GM19468 (cell line): ENCODE data around the gene ATP10D.
"Not testable (repeated sequence)": the region's sequence is repeated elsewhere in the genome, so short reads cannot be mapped to it uniquely, and the experiment has no call there.

Source experiments
- ATAC-seq: cut with Tn5 transposase; IDR thresholded peaks from one replicate; pipeline ENCODE4 v1.9.1; 2021; ENCODE audit warnings: mild to moderate bottlenecking, moderate library complexity, moderate number of reproducible peaks; ENCODE audit not compliant: unreplicated experiment; ENCODE audit errors: extremely low read depth

Gene ATP10D

GRCh38 chr4:47486231-47486673 lies 1.2 kb downstream of the ATP10D start:
- no peak for ATAC-seq

DNA sequence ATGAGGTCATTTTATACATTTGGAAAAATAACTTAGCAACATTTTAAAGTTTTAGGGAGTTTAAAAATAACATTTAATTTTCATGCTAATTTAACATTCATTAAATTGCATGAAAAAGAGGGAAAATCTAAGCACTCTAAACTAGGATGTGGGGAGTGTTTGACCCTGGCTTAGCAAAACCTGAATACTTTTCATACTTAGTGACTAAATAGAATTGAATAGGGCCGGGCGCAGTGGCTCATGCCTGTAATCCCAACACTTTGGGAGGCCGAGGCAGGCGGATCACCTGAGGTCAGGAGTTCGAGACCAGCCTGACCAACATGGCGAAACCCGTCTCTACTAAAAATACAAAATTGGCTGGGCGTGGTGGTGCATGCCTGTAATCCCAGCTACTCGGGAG lies 1.7 kb downstream of the ATP10D start:
- not testable (repeated sequence) for ATAC-seq

DNA sequence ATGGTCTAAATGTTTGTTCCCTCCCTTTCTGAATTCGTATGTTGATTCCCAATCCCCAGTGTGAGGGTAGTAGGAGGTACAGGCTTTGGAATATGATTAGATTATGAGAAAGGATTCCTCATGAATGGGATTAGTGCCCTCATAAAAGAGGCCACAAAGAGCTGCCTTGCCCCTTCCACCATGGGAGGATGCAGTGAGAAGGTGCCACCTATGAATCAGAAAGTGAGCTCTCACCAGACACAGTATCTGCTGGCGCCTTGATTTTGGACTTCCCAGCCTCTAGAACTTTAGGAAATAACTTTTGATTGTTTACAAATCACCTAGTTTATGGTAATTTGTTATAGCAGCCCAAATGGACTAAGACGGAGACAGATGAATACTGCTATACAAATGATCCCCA lies 3.6 kb downstream of the ATP10D start:
- no peak for ATAC-seq

- ATAC-seq = no peak
These were observed 5.5 kb downstream of the ATP10D start for GRCh38 chr4:47490550-47490949.

DNA sequence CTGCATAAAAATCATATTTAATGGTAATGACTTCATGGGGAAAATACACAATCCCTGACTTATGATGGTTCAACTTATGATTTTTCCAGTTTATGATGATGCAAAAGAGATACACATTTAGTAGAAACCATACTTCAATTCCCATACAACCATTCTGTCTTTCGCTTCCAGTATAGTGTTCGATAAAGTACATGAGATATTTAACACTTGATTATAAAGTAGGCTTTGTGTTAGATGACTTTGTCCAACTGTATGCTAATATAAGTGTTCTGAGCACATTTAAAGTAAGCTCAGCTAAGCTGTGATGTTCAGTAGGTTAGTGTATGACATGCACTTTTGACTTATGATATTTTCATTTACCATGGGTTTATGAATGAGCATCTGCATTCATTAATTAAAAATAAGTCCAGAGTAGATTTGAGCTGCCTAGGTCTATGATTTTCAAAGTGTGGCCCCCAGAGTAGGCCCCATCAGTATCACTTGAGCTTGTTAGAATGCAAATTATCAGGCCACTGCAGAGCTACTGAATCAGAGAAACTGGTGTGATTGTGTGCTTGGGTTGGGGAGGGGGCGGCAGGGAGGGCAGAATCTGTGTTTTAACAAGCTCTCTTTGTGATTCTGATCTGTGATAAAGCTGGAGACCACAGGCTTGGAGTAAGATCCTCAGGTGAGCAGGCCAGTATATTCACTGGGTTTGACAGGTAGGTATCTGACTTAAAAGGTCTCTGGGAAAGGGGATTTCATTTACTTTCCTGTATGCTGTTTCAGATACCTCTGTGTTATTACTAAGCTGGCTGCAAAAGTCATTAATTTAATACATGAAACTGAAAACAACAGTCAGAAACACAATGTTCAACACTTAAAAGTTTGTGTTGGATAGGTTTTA lies 8.4 kb downstream of the ATP10D start:
- ATAC-seq = no peak

DNA sequence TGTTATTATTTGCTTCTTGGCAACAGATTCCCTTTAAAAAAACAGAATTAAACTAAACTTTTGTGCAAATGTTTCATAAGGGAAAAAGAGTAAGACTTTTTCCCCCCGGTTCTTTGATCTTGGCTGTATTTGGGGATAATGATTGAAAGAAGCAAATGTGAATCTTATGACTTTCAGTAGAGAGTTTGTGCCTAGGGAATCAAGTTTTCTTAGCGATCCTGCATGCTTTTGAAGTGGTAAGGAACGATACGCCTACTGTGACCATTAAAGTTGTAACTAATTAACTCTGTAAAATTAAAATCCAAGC lies 9.0 kb downstream of the ATP10D start:
- no peak for ATAC-seq

GRCh38 chr4:47498899-47499298 lies 13.8 kb downstream of the ATP10D start:
- ATAC-seq = no peak

GRCh38 chr4:47499700-47500099 lies 14.6 kb downstream of the ATP10D start:
- no peak for ATAC-seq

DNA sequence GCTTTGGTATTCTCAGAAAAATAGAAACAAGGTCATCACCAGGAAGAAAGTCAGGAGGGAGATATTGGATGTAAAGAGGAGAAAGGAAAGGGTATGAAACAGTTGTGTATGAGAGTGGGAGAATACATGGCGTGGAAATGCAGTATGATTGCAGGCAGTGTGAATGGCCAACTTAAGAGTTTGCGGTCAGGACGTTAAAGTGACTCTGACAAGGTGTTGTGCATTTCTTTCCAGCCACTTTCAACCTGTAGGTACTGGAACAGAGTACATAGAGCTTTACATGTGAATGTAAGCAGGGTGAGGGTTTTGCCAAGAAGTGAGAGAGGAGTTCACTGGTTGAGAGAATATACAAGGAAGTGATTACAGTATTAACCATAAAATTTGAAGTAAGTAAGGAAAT lies 15.7 kb downstream of the ATP10D start:
- ATAC-seq = no peak

- ATAC-seq = no peak
These were observed 20.1 kb downstream of the ATP10D start for GRCh38 chr4:47505147-47505546.

DNA sequence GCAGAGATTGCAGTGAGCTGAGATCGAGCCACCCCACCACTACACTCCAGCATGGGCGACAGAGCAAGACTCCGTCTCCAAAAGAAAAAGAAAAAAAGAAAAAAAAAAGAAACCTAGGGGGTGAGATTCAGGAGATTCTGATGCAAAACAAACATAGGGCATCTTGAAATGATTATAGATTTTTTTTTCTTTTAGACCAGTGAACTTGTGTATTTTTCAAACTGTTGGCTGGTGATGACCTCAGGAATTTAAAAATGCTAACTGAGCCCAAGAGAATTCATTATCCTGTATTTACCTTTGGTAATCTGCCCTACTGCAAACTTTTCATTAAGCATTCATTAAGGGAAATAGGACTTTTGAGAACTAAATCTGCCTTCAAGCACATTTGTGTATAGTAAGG lies 20.6 kb downstream of the ATP10D start:
- no peak for ATAC-seq

DNA sequence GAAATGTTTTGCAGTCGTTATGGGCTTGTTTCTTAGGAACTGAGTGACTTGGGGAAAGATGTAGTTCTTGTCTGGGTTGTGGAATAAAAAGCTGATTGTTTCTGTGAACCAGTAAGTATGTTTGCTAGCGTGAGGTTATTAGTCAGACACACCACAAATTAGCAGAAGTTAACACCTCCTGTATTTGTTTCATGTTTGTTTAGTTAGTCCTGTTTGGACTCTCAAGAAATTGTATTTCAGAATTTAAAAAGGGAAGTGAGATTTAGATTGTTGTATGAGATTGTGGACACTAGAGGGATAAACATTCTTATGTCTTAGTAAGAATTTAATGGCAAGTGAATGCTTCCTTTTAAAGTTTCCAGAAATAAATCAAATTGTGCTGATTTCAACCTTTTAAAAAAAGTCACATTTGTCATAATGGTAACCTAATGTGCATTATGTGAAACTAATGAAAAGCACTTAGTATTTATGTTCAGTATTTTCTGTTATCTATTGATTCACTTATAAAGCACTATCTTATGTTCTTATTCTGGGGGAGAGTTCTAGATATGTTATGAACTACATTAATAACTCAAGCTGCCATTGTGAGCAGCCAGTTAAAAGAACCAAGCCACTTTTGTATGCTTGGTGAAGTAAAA lies 25.6 kb downstream of the ATP10D start:
- ATAC-seq = peak; percentile 98

GRCh38 chr4:47513461-47513860 lies 28.4 kb downstream of the ATP10D start:
- no peak for ATAC-seq

GRCh38 chr4:47519239-47519883 lies 34.3 kb downstream of the ATP10D start:
- ATAC-seq = peak; percentile 90

DNA sequence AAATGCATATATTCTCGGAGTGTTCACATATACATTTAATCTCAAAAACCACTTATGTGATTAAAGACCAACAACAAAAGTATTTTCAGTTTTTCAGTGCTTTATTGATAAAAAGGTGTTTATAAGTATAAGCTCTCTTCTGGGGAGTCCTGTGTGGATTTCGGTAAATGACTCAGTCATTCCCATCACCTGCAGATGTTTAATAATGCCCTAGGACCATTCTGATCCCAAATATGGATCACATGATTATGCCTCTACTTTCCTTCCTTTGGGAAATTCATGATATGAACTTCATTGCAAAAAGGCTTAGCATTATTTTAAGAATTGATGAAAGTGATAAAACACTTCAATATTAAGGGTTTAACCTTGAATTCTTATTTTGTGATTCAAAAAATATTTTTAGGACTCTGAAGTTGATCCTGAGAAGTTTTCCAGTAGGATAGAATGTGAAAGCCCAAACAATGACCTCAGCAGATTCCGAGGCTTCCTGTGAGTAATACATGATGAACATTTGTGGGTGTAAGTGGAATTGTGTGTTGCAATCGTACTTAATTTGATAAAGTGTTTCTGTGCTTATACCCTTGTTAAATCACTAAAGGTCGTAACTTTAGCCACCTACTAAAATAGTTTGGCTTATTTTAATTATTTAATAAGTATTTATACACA lies 40.2 kb downstream of the ATP10D start:
- ATAC-seq = no peak

DNA sequence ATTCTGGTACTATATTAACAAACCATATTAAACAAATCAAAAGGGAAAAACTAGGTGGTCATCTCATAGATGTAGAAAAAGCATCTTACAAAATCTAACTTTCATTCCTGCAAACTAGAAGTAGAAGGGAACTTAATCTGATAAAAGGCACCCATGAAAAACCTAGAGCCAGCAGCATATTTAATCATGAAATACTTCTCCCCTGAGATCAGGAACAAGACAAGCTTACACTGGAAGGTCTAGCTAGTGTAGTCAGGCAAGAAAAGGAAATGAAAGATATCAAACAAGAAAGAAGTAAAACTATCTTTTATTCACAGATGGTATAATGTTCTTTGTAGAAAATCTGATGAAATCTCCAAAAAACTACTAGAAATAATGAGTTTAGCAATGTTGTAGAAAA lies 41.2 kb downstream of the ATP10D start:
- no peak for ATAC-seq

- ATAC-seq = not testable (repeated sequence)
These were observed 43.6 kb downstream of the ATP10D start for GRCh38 chr4:47528646-47529045.

- no peak for ATAC-seq
These were observed 45.7 kb downstream of the ATP10D start for GRCh38 chr4:47530801-47531200.

GRCh38 chr4:47531241-47531953 lies 46.3 kb downstream of the ATP10D start:
- ATAC-seq = peak; percentile 99

DNA sequence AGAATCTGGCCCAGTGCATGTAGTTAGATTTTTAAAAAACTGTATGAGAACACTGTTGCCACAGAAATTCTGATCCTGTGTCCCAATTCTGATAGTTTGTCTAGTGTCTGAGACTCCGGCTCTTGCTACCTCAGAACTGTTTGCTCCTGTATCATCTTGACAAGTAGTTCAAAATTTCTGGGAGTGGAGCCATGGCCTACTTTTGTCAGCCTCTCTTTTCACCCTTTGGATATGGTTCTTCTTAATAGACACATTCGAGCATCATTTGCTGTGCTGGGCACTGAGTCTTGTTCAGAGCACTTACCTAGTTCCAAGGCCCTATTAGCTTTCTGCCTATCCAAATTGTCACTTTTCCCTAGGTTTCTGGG lies 46.9 kb downstream of the ATP10D start:
- ATAC-seq = no peak
